HG03439 (cell line): ENCODE results near the gene UBP1.
"Not testable (repeated sequence)": the region's sequence is repeated elsewhere in the genome, so short reads cannot be mapped to it uniquely, and the experiment has no call there.

Source experiments
- ATAC-seq: cut with Tn5 transposase; IDR thresholded peaks from one replicate; pipeline ENCODE4 v1.9.1; 2021; ENCODE audit warnings: mild to moderate bottlenecking, moderate library complexity; ENCODE audit not compliant: unreplicated experiment

Gene UBP1, protein sequence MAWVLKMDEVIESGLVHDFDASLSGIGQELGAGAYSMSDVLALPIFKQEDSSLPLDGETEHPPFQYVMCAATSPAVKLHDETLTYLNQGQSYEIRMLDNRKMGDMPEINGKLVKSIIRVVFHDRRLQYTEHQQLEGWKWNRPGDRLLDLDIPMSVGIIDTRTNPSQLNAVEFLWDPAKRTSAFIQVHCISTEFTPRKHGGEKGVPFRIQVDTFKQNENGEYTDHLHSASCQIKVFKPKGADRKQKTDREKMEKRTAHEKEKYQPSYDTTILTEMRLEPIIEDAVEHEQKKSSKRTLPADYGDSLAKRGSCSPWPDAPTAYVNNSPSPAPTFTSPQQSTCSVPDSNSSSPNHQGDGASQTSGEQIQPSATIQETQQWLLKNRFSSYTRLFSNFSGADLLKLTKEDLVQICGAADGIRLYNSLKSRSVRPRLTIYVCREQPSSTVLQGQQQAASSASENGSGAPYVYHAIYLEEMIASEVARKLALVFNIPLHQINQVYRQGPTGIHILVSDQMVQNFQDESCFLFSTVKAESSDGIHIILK

DNA sequence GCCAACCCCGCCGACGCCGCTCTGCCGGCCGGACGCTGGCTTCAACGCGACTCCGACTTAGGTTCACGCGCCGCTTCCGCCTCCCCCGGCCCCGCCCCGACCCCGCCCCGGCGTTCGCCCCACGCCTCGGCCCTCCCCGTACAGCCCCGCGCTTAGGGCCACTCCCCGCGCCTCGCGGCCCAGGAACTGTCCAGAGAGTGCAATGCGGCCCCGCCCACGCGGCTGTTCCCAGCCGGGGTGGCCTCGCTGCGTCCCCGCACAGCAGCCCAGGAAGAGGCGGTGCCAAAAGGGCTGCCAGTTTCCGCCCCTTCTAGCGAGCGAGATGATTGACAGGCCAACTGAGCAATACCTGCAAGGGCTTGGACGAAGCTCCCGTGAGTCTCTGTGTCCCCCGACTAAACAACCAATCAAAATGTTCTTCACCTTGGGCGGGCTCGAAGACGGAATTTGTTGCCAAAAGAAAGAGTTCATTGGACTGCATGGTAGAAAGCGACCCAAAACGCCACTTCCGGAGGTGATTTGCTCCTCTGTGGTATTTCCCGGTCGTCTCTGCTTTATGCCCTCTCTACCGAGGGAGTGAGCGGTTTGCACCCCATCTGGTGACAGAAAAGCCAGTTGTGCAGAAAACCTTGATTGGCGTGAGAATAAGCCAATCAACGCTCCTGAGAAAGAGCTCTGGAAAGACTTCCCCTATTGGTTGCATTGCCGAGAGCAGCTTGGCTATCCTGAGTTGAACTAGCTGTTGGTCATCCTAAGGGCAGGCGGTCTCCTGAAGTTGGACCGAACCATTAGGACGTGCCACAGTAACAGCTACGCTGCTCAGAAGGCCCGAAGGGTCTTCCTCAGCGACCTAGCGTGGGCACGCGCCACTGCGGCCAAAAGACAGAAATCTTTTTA, at the start of gene UBP1:
Gene UBP1 (minus strand): TSS at position 78 of the 897 bp plus-strand sequence. CDS start 557 bp downstream, outside the sequence.
- ATAC-seq: peak; percentile 86

DNA sequence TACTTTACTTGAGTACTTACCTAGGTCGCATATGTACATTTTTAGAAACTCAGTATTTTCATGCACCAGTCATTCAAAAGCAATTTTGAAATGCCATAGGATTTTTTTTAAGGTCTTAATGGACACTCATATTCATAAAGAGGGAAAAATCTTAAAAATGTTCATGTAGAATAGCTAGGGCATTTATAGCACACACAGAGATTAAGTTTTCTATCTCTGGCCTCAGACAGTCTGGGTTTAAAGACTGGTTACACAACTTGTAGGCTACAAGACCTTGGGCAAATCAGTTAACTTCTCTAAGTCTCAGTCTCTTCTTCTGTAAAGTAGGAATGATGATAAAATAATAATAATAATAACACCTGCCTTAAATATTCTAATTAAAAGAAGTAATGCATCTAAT, 48.5 kb upstream of the UBP1 start:
- no peak for ATAC-seq

DNA sequence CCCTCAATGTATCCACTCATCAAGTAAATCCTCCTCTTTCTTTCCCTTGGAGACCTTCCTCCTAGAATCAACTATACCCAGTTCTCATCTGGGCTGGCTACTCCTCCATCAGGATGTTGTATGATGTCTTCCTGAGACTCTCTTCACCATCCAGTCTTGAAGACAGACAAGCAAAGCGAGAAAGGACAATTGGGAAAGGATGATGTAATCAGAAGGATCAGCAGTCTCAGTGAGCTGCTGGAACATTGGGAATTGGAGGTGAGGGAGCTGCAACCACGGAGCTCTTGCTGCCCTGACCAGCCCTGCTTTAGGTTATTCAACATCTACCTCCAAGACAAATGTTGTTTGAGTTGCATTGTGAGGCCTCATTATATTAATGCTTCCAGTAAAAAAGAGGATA, 48.0 kb upstream of the UBP1 start:
- no peak for ATAC-seq

DNA sequence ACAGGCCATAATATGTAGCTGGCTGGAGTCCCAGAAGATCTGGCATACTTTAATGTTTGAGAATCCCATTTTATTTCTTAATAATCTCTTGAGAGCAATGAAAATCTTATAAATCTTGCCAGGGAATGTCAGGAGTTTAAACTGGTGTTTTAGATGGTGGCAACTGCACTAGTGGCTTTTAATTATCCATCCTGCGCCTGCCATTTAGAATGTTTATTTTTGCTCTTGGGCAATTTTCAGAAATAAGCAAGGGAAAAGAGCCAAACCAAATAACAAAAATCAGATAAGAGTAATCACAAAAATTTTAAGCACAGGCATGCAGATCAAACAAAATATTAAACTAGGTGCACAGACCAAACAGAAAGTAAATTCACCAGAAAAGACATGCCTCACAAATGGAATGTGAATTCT, 41.9 kb upstream of the UBP1 start:
- no peak for ATAC-seq

DNA sequence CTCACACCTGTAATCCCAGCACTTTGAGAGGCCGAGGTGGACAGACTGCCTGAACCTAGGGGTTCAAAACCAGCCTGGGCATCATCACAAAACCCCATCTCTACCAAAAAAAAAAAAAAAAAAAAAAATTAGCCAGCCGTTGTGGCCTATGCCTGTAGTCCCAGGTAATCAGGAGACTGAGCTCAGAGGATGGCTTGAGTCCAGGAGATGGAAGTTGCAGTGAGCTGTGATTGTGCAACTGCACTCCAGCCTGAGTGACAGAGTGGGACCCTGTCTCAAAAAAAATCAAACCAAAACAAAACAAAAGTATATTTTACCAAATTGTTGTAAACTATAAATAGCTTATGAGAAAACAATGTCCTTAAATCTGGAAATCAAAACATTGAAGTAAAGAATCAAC, 34.7 kb upstream of the UBP1 start:
- ATAC-seq: no peak

DNA sequence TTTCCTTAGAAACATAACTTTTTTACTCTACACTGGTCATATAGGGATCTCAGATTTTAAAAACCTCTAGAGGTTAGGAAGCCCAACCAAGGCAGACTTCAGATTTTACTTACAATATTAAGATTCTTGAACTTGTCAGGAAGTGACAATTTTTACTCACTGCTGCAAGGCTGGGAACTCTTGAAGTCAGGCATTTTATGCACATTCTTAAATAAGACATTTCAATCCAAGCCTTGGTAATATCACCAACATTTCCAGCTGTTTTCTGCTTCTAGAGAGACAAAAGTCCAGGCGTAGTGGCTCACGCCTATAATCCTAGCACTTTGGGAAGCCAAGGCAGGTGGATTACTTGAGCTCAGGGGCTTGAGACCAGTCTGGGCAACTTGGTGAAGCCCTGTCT, 33.6 kb upstream of the UBP1 start:
- no peak for ATAC-seq

DNA sequence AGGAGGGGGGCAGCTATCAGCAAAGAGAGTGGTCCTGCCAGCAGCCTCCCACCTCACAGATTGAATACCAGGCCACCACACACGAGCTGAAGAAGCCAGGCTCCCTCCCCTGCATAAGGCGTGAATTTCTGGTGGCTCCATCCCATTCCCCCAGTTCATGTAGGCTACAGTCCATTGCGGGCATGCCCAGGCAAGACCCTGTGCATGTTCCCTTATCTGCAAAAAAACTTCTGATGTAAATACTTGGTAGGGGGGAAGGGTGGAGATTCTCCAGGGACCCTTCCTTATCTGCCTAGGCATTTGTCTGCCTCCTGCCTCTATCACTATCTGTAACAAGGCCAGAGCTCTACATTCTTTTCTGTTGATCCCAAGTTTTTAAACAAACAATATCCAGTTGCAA, 27.6 kb upstream of the UBP1 start:
- ATAC-seq: no peak

DNA sequence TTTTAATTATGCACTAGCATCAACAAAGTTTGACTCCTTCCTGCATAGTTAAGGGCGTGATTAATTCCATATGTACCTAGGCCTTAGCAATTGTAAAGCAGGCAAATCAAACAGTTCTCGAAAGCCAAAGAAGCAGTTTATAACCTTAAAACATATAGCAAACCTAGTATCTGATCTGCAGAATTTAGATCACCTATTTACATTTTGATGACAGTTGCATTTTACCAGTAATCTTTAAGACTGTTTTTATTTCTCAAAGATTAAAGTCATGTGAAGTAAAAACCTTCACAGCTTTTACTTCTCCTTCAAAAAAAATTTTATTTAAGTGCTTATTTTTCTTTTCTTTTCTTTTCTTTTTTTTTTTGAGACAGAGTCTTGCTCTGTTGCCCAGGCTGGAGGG, 20.9 kb upstream of the UBP1 start:
- ATAC-seq: no peak

DNA sequence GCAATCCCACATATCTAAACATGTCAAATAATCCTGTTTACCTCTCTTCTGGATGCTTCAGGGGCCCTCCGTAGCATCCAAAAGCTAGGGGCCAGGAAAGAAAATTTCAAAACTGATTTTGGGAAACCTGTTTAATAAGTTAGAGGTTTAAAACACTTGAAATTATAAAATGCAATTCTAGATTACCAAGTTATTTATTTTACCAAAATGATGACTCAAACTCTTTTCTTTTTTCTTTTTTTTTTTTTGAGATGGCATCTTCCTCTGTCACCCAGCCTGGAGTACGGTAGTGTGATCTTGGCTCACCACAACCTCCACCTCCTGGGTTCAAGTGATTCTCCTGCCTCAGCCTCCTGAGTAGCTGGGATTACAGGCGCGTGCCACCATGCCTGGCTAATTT, 19.4 kb upstream of the UBP1 start:
- ATAC-seq: not testable (repeated sequence)

DNA sequence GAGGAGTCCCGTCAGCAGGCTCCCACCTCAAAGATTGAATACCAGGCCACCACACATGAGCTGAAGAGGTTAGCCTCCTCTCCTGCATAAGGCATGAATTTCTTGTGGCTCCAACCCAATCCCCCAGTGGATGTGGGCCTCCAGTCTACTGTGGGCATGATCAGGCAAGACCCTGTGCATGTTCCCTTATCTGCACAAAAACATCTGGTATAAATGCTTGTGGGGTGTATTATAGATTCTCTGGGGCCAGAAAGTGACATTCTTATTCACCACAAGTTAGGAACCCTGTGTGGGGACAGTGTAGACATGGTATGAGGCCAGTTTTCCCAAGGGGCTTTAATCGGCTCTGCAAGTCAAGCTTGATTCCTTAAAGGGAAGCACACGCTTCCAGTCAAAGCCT, 18.2 kb upstream of the UBP1 start:
- no peak for ATAC-seq

DNA sequence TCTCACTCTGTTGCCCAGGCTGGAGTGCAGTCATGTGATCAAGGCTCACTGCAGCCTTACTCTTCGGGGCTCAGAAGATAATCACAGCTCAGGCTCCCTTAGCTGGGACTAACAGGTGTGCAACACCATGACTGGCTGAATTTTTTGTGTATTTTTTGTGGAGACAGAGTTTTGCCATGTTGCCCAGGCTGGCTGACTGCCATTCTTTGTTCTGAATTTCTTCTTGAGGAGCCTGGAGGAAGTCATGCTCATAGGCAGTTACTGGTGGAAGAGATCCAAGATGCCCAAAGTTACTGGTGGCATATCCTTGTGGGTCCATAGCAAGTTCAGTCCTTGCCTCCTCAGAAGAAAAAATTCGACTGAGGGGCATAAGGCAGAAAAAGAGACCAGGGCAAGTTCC, 16.6 kb upstream of the UBP1 start:
- ATAC-seq: no peak

DNA sequence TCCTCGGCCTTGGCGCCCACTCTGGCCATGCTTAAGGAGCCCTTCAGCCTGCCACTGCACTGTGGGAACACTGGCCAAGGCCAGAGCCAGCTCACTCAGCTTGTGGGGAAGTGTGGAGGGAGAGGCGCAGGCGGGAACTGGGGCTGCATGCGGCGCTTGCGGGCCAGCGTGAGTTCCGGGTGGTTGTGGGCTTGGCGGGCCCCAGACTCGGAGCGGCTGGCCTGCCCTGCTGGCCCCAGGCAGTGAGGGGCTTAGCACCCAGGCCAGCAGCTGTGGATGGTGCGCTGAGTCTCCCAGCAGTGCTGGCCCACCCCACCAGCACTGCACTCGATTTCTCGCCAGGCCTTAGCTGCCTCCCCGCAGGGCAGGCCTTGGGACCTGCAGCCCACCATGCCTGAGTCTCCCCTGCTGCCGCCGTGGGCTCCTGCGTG, 13.1 kb upstream of the UBP1 start:
- ATAC-seq: no peak

DNA sequence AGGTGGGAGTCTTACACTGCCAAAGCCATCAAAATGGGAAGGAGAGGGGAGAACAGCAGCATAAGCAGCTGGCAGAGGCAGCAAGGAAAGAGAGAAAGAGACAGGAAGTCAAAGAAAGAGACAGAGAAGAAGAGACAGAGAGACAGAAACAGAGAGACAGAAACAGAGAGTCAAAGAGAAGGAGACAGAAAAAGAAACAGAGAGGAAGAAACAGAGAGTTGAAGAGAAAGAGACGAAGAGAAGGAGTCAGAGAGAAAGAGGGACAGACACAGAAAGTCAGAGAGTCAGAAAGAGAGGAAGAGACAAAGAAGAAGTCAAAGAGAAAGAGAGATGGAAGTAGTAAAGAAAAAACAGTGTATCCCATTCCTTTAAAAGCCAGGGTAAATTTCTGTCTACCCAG, 11.8 kb upstream of the UBP1 start:
- not testable (repeated sequence) for ATAC-seq

DNA sequence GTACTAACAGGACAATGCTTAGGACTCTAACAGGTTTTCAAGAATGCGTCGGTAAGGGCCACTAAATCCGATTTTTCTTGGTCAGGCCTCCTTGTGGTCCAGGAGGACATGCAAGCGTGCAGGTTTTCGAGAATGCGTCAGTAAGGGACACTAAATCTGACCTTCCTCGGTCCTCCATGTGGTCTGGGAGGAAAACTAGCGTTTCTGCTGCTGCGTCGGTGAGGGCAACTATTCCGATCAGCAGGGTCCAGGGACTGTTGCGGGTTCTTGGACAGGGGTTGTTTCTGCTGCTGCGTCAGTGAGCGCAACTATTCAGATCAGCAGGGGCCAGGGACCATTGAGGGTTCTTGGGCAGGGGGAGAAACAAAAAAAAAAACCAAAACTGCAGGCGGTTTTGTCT, 7.8 kb upstream of the UBP1 start:
- no peak for ATAC-seq

DNA sequence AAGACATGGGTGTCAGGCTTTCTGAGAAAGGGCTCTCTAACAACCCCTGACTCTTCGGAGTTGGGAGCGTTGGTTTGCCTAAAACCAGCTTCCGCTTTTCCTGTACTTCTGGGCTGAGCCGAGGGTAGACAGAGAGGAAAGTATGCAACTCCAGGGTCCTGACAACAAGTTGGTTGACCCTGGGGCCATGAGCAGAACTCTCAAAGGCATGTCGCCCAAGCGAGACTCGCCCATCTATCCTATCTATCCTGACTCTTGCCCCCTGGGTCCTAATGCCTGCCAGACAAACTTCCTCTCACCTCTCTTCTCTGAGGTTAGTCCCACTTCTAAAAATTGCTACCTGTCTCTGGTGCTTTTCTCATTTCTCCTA, 7.0 kb upstream of the UBP1 start:
- ATAC-seq: not testable (repeated sequence)

DNA sequence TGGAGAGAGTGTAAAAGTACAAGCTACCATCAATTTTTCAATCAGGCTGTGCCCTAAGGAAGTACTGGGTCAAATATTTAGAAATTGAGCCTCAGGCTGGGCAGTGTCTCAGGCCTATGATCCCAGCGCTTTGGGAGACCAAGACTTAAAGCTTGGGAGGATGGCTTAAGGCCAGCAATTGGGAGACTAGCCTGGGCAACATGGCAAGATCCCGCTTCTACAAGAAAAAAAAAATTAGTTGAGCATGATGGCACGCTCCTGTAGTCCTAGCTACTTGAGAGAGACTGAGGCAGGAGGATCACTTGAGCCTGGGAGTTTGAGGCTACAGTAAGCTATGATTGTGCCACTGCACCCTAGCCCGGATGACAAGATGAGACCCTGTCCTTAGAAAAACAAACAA, 2.0 kb upstream of the UBP1 start:
- no peak for ATAC-seq

DNA sequence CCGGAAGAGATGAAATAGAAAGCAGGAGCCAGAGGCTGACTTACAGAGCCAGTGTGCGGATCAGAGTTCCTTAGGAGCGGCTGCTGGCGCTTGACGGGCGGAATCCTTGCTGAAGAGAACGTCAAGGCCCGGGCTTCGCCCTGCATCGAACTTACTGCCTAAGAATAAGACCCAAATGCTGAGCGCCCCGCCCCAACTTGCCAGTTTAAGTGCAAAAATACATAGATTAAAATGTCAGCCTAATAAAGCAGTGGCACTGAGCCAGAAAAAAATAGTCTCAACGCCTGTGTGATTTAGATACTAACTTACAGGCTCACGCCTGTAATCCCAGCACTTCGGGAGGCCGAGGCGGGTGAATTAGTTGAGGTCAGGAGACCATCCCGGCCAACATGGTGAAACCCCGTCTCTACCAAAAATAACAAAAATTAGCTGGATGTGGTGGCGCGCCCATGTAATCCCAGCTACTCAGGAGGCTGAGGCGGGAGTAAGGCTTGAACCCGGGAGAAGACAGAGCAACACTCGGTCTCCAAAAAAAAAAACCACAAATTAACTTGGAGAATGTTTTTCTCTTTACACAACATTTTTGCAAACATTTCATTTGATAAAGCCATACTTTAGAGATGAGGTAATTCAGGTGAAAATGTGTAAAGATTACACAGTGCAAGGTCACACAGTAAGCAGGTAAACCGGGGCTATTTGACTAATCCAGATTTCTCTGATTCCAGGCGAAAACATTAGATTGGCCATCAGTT, 1.2 kb upstream of the UBP1 start:
- no peak for ATAC-seq

DNA sequence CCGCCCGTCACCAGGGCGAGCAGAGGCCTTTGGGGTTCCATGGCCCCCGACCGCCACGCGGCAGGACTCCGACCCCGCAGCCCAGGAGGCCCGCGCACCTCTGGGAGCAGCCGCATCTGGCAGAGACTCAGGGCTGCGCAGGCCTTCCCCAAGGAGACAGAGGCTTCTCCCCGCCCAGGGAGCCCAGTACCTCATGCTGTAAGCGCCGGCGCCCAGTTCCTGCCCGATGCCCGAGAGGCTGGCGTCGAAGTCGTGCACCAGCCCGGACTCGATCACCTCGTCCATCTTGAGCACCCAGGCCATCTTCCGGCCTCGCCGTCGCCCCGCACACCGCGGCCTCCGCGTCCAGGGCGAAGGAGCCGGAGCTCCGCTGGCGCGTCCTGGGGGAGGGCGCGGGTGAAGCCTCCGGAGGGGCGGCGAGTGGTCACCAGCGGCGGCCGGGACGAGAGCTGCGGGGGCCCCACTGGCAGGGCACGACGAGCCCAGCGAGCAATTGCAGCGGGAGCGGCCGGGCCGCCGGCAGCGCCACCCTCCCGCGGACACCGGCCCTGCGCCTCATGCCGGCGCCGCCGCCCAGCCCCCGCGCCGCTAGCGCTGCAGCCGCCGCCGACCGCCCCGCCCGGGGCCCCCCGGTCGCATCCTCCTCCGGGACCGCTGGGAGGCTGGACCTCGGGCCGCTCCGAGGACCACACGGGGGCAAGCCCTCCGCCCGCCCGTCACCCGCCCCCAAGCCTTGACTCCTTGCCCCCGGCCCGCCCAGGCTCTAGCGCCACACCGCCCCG, 468 bp downstream of the UBP1 start:
- peak; percentile 25 for ATAC-seq

DNA sequence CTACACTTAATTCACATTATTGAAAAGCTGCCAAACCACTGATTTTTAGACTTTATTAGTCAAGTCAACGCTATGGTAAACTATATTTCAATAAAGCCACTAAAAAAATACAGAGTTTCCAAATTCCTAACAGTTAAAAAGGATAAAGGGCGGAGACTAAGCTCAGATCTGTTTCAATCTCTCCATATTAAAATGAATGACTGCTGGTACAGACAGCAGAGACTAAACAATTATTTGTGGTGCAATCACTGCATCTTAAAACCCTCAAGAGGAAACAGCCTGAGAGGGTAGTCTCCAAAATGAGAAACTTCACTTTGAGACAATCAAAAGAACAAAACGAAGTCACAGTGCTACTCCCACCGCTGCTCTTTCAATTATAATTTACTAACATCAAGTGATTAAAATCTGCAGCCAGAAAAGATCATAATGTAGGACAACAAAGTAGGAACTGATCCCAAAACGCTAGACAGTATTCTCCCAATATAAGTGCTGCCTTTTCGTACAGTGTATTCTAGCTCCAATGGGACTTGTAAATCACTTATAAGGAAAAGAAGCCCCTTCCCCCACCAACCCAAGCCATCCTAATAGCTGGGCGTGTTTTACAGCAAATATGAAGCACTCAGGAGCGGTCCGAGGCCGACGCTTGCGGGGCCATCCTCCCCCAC, 1.2 kb downstream of the UBP1 start:
- no peak for ATAC-seq

DNA sequence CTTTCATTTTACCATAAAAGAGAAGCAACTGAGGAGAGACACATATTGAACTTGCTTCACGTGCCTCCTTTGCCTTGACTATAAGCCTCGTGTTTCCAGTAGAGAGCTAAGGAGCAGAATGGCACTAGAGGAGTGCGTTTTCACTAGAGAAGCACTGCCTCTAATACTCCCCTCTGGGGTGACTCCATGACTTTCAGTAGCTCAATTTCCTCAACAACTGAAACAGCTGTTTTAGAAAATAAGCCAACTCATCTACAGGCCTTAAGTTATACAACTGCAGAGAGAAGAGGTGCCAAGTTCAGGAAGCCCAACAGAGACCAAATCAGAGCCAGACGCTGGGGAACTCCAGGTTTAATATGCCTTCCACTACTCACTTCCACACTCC, 1.9 kb downstream of the UBP1 start:
- ATAC-seq: no peak
